ENCODE data around the gene NHLRC4. TPM values are rescaled to one million over a fixed set of nuclear protein-coding genes. Genes with fewer than 3 reads are reported as not detected.

Gene NHLRC4
- total RNA-seq, 2 donors from 2014 or later = 2.0 to 3.2 TPM

- ATAC-seq (ENCODE audit: insufficient number of reproducible peaks, low FRiP score, low read depth) (no peak), DNase-seq (ENCODE audit: low spot score) (no peak)
- TF ChIP-seq CTCF (IDR thresholded peaks at IDR 0.05) = no peak
- Histone ChIP-seq H3K36me3 (no peaks in the 10 kb centered on the region), H3K4me1 (ENCODE audit: control insufficient read depth in 1 of 2, low read depth in 2 of 2) (peaks cover 9 to 24% of the 10 kb centered on the region in 2 donors), H3K4me3 (no peak overlapping the region), H3K9me3 (no peaks in the 10 kb centered on the region), H3K27ac (no peak overlapping the region), H3K27me3 (replicated peaks; ENCODE audit: insufficient read depth) (no peaks in the 10 kb centered on the region)
Measured at GRCh38 chr16:585351-585750, 18.5 kb downstream of the NHLRC4 start.

GRCh38 chr16:586047-586644 lies 19.3 kb downstream of the NHLRC4 start:
- Histone ChIP-seq H3K36me3 (no peaks in the 10 kb centered on the region), H3K27me3 (replicated peaks; ENCODE audit: insufficient read depth) (no peaks in the 10 kb centered on the region), H3K4me1 (ENCODE audit: control insufficient read depth in 1 of 2, low read depth in 2 of 2) (peaks cover 15 to 31% of the 10 kb centered on the region in 2 donors), H3K27ac (no peak overlapping the region), H3K9me3 (no peaks in the 10 kb centered on the region), H3K4me3 (no peak overlapping the region)
- TF ChIP-seq CTCF (IDR thresholded peaks at IDR 0.05) = no peak
- DNase-seq (ENCODE audit: low spot score) (no peak), ATAC-seq (ENCODE audit: insufficient number of reproducible peaks, low FRiP score, low read depth) (no peak)

- TF ChIP-seq CTCF (IDR thresholded peaks at IDR 0.05) = no peak
- no peak for DNase-seq (ENCODE audit: low spot score)
- H3K4me3 ChIP-seq = no peak overlapping the region
- H3K27ac ChIP-seq = no peak overlapping the region
- no peaks in the 10 kb centered on the region for H3K9me3 ChIP-seq
- peaks cover 19 to 38% of the 10 kb centered on the region in 2 donors for H3K4me1 ChIP-seq (ENCODE audit: control insufficient read depth in 1 of 2, low read depth in 2 of 2)
- H3K27me3 ChIP-seq (replicated peaks; ENCODE audit: insufficient read depth) = no peaks in the 10 kb centered on the region
- ATAC-seq (ENCODE audit: insufficient number of reproducible peaks, low FRiP score, low read depth) = no peak
- no peaks in the 10 kb centered on the region for H3K36me3 ChIP-seq
Measured at GRCh38 chr16:586645-587590, 20.1 kb downstream of the NHLRC4 start.

- peak; percentile 19 for DNase-seq (ENCODE audit: low spot score)
- H3K4me3 ChIP-seq = peak overlapping the region; percentile 98
- H3K27ac ChIP-seq = peak overlapping the region; percentile 90 to 98
- H3K9me3 ChIP-seq = no peaks in the 10 kb centered on the region
- TF ChIP-seq CTCF (IDR thresholded peaks at IDR 0.05) = no peak
- no peaks in the 10 kb centered on the region for H3K36me3 ChIP-seq
- H3K27me3 ChIP-seq (replicated peaks; ENCODE audit: insufficient read depth) = no peaks in the 10 kb centered on the region
- peak; percentile 8 for ATAC-seq (ENCODE audit: insufficient number of reproducible peaks, low FRiP score, low read depth)
- H3K4me1 ChIP-seq (ENCODE audit: control insufficient read depth in 1 of 2, low read depth in 2 of 2) = peaks cover 19 to 47% of the 10 kb centered on the region in 2 donors
Measured at GRCh38 chr16:588639-588888, 21.8 kb downstream of the NHLRC4 start.

GRCh38 chr16:588889-589657 lies 22.3 kb downstream of the NHLRC4 start:
- H3K9me3 ChIP-seq = no peaks in the 10 kb centered on the region
- H3K4me3 ChIP-seq = peak overlapping the region; percentile 98
- ATAC-seq (ENCODE audit: insufficient number of reproducible peaks, low FRiP score, low read depth) = peak; percentile 90
- DNase-seq (ENCODE audit: low spot score) = peak; percentile 84
- no peaks in the 10 kb centered on the region for H3K36me3 ChIP-seq
- no peaks in the 10 kb centered on the region for H3K27me3 ChIP-seq (replicated peaks; ENCODE audit: insufficient read depth)
- H3K27ac ChIP-seq = peak overlapping the region; percentile 90 to 98
- peaks cover 19 to 47% of the 10 kb centered on the region in 2 donors for H3K4me1 ChIP-seq (ENCODE audit: control insufficient read depth in 1 of 2, low read depth in 2 of 2)
- TF ChIP-seq CTCF (IDR thresholded peaks at IDR 0.05) = no peak

All from thoracic aorta (tissue), 2 donors.